ENCODE data around the gene MRFAP1.

DNA sequence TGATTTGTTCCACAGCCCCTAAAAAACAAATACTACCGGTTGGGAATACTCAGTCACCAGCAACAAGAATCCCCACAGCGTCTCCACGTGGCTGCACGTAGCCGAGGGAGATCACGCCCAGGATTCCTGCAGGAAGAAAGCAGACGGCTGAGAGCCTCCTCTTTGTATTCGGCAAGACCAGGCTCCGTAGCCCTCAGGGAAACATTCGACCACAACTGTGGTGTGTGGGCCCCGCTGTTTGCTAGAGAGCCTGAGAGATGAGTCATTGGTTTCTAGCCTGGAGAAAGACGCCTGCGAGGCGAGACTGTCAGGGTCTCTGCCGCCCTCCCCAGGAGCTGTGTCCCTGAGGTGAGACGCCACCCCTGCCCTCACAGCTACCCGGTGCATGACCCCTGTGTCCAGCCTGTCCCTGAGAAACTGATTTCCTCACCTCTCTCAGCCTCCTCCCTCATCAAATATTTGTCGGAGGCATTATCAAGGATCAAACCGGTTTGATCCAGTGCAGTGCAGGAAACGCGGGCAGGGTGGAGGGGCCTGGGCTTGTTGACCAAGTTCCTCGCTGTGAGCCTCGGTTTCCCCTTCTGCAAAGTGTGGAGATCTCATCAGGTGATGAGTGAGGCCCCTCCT, 48.5 kb downstream of the MRFAP1 start:
- TF ChIP-seq POLR2A (IDR thresholded peaks at IDR 0.05; ENCODE audit: low read length) (no peak), GATA1 (IDR thresholded peaks at IDR 0.05; ENCODE audit: low read depth, low read length) (no peak)

Data from erythroblast (primary cell).